HAP-1 (cell line): ENCODE data around the gene EVL.
"Not testable (repeated sequence)": the region's sequence is repeated elsewhere in the genome, so short reads cannot be mapped to it uniquely, and the experiment has no call there.

ENCODE experiments used
- DNase-seq, 2 experiments: peaks; one replicate each; pipeline ENCODE4 v3.0.0-alpha.2; 2016 to 2020; ENCODE audit warnings: low spot score in 2 of 2
- H3K27me3 ChIP-seq: fragments of 250-450 bp; sonication (Bioruptor Pico); 2 replicates; pipeline ENCODE4 v1.5.1; 2020; ENCODE audit warnings: low read depth, mild to moderate bottlenecking, moderate library complexity
- H3K36me3 ChIP-seq: fragments of 250-450 bp; sonication (Bioruptor Pico); replicated peaks from 2 replicates; pipeline ENCODE4 v1.5.1; 2020; ENCODE audit warnings: mild to moderate bottlenecking
- H3K4me1 ChIP-seq: fragments of 250-450 bp; sonication (Bioruptor Pico); 2 replicates; pipeline ENCODE4 v1.5.1; 2020; ENCODE audit warnings: mild to moderate bottlenecking
- H3K4me3 ChIP-seq: fragments of 250-450 bp; sonication (Bioruptor Pico); 2 replicates; pipeline ENCODE4 v1.5.1; 2020; ENCODE audit warnings: mild to moderate bottlenecking, moderate library complexity
- H3K9me3 ChIP-seq: fragments of 250-450 bp; sonication (Bioruptor Pico); 2 replicates; pipeline ENCODE4 v1.5.1; 2020; ENCODE audit warnings: mild to moderate bottlenecking, moderate library complexity
- in situ Hi-C: fragments of 300-500 bp; cut with MboI; formaldehyde crosslinking; loops from 3 replicates; pipeline ENCODE4 v1.14.3; 2020; ENCODE audit warnings: low sequenced_read_pairs, inconsistent platforms, mixed read lengths

The EVL gene

DNA sequence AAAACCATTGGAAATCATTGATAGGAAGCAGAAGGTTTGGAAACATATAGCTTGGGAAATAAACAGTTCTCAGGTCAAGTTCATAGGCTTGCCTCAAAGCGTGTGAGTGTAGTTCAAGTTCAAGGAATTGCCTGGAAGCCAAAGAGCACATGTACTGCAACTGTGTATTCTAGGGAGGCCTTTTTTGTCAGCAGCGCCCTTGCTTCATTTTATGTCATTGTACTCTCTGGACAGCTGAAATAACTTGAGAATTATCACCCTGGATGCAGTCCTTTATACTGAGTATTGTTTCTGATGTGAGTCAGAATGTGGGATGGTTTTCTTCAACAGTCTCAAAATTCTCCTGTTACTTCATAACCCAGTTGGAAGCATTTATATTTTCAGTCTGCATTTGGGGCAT lies 16.0 kb upstream of the EVL start:
- H3K4me1 ChIP-seq = no peaks in the 10 kb centered on the region
- no peaks in the 10 kb centered on the region for H3K36me3 ChIP-seq
- no peak overlapping the region for H3K4me3 ChIP-seq
- H3K9me3 ChIP-seq = no peaks in the 10 kb centered on the region
- no peaks in the 10 kb centered on the region for H3K27me3 ChIP-seq
- DNase-seq = no peak
- in situ Hi-C loops = no loop called here

DNA sequence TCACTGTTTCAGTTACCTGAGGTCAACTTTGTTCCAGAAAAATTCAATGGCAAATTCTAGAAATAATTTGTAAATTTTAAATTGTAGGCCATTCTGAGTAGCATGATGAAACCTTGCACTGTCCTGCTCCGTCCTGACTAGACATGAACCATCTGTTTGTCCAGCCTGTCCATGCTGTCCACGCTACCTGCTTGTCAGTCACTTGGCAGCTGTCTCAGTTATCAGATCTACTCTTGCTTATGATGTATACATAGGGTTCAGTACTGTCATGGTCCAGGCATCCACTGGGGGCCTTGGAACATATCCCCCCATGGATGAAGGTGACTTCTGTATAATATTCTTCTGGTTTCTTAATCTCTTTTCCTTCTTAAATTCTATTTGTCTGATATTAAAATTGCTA lies 14.1 kb upstream of the EVL start:
- no peak overlapping the region for H3K4me3 ChIP-seq
- H3K36me3 ChIP-seq = no peaks in the 10 kb centered on the region
- no peak for DNase-seq
- no peaks in the 10 kb centered on the region for H3K4me1 ChIP-seq
- no peaks in the 10 kb centered on the region for H3K27me3 ChIP-seq
- in situ Hi-C loops = no loop called here
- H3K9me3 ChIP-seq = no peaks in the 10 kb centered on the region

DNA sequence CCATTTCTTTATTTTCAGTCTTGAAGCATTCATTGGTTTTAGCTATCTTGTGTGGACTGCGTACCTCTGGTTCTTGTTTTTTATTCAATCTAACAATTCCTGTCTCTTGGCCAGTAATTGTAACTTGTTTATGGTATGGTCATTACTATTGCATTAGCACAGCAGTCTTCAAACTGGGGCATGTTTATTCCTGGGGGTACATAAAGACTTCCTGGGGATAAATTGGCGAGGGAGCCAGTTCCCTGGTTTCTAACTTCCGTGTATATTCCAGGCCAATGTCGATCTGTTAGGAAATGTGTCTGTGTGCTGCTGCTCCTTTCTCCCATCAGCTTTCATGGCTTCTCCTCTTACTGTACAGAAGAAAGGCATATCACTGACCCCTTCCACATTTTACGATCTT lies 13.7 kb upstream of the EVL start:
- in situ Hi-C loops = no loop called here
- Histone ChIP-seq H3K36me3 (no peaks in the 10 kb centered on the region), H3K4me3 (no peak overlapping the region), H3K27me3 (no peaks in the 10 kb centered on the region), H3K9me3 (no peaks in the 10 kb centered on the region), H3K4me1 (no peaks in the 10 kb centered on the region)
- DNase-seq = no peak

DNA sequence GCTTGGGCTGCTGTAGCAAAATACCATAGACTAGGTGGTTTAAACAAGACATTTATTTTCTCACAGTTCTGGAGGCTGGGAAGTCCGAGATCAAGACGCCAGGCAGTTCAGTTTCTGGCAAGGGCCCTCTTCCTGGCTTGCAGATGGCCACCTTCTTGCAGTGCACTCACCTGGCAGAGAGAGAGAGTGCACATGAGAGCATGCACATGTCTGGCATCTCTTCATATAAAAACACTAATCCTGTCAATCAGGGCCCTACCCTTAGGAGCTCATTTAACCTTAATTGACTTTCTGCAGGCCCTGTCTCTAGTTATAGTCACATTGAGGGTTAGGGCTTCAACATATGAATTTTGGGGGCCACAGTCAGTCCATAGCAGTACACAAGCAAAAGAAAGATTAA lies 12.4 kb upstream of the EVL start:
- no peaks in the 10 kb centered on the region for H3K36me3 ChIP-seq
- in situ Hi-C loops = no loop called here
- no peak for DNase-seq
- H3K9me3 ChIP-seq = no peaks in the 10 kb centered on the region
- no peaks in the 10 kb centered on the region for H3K27me3 ChIP-seq
- no peaks in the 10 kb centered on the region for H3K4me1 ChIP-seq
- no peak overlapping the region for H3K4me3 ChIP-seq

DNA sequence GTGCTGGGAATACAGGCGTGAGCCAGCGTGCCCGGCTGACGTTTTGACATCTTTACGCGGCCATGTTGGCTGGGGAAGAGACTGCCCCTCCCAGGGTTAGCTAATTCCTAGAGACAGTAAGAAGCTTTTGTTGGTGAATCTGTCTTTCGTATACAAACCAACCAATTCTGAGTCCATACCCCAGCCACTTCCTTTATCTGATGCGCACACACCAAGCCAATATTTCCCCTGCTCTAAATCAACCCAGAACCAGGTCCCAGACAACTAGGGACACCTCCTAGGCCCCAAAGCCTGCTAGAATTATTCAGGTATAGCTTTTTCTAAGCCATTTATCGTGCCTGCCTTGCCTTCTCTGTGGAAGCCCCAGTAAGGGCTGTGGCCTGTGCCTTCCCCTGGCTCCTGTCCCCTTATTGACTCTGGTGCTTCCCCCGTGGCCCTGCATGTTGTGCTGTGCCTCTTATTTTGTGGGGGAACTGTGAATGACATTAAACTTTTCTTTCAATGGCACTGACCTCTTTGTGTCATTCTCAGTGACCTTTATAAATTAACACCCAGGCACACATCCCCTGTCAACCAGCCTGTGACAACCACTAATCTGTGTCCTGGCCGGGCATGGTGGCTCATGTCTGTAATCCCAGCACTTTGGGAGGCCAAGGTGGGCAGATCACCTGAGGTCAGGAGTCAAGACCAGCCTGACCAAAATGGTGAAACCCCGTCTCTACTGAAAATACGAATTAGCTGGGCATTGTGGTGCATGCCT lies 10.7 kb upstream of the EVL start:
- Histone ChIP-seq H3K9me3 (no peaks in the 10 kb centered on the region), H3K27me3 (no peaks in the 10 kb centered on the region), H3K4me3 (no peak overlapping the region), H3K36me3 (no peaks in the 10 kb centered on the region), H3K4me1 (no peaks in the 10 kb centered on the region)
- no peak for DNase-seq
- in situ Hi-C loops = no loop called here

DNA sequence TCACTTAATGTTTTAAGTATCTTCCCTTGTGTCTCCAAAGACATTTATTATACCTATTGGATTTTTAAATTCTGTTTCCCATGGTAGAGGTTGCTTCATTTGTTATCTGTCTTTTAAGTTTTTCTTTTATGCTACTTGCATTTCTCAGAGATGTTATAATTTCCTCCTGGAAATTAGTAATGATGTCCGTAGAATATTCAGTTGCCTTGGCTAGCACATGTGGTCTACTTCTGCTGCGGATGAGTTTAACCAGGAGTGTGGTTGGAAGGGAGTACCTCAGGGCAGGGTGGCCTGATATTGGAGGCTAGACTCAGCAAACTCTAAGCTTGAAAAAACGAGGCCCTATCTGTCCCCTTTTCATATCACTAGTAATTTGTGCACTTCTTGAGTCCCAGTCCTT lies 8.8 kb upstream of the EVL start:
- Histone ChIP-seq H3K4me3 (no peak overlapping the region), H3K27me3 (no peaks in the 10 kb centered on the region), H3K4me1 (no peaks in the 10 kb centered on the region), H3K9me3 (no peaks in the 10 kb centered on the region), H3K36me3 (no peaks in the 10 kb centered on the region)
- in situ Hi-C loops = no loop called here
- no peak for DNase-seq

DNA sequence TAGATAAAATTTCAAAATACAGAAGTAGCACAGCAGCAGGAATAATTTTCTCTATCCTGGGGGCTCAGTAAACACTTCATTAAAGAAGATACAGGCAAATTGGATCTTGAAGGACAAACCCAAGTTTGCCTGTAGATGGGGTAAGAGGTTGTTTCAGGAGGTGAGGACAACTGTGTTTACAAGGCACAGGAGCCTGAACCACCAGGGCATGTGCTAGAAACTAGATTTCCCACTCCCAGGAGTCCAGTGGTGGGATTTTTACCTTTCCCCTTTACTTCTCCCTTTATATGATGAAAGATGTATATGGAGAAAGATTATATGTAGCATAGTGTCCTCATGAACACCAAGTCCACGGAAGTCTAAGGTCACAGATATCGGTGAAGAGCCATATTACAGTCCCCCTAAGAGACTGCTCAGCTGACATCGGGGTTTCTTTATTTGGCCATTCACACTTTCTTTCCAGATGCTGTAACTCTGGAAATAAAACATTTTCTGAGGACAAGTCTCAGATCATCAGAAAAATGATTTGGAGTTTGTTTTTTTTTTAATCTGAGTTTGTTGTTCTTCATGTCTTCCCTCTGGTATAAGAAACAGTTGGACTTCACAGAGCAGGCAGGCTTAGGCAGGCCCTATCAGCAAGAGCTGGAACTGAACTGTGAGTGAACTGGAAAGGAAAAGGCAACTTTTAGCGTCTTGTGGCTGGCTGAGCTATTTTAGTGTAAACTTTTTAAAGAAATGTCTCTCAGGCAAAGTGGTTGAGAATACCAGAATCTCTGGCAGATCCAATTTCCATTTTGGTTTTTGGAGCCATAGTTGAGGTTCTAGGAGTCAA lies 8.0 kb upstream of the EVL start:
- no peaks in the 10 kb centered on the region for H3K36me3 ChIP-seq
- H3K27me3 ChIP-seq = no peaks in the 10 kb centered on the region
- no peaks in the 10 kb centered on the region for H3K9me3 ChIP-seq
- no peak for DNase-seq
- in situ Hi-C loops = no loop called here
- no peaks in the 10 kb centered on the region for H3K4me1 ChIP-seq
- no peak overlapping the region for H3K4me3 ChIP-seq

DNA sequence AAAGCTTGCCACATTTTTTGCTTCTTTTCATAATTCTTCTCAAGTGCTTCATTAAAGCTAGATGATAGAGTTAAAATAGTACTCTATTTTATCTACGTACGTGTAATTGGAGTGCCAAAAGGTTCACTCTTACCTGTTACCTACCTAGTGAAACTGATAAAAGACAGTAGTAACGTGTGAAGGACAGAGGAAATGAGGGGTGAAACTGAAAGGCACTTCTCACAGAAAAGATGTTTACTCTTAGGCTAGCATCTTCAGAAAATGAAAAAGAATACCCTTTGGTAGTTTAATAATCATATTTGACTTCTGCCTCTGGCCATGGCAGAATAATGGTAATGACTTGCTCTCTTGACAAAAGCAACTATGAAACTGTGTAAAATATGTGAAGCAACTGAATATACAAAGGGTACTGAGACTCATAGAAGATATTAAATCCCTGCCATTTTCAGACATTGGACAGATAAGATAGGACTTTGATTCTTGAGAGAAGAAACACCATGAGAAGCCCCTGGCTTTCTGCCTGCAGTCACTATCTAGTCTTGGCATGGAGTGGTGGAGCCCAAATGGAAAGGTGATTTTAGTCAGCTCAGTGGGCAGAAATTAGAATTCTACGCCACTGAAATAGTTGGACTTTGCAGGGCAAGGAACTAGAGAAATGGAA lies 6.3 kb upstream of the EVL start:
- no peak overlapping the region for H3K4me3 ChIP-seq
- no peaks in the 10 kb centered on the region for H3K36me3 ChIP-seq
- no peaks in the 10 kb centered on the region for H3K9me3 ChIP-seq
- in situ Hi-C loops = no loop called here
- no peak for DNase-seq
- H3K27me3 ChIP-seq = no peaks in the 10 kb centered on the region
- H3K4me1 ChIP-seq = no peaks in the 10 kb centered on the region

DNA sequence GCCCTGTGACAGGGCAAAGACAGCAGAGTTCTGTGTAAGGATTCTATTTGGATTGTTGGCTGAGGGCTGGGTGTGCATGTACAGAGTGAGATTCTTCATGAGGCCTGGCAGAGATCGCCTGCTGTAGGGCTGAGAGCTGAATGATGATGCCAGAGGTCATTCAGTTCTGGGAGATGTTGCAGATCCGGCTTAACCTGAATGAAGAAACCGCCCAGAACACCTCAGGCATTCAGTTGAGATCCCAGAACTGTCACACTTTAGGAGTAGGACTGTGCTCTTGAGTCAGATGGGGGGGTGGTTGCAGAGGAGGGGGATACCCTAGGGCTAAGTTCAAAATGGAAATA lies 5.8 kb upstream of the EVL start:
- H3K4me3 ChIP-seq = no peak overlapping the region
- H3K36me3 ChIP-seq = no peaks in the 10 kb centered on the region
- no peaks in the 10 kb centered on the region for H3K4me1 ChIP-seq
- DNase-seq = no peak
- no peaks in the 10 kb centered on the region for H3K9me3 ChIP-seq
- no peaks in the 10 kb centered on the region for H3K27me3 ChIP-seq
- in situ Hi-C loops = no loop called here

DNA sequence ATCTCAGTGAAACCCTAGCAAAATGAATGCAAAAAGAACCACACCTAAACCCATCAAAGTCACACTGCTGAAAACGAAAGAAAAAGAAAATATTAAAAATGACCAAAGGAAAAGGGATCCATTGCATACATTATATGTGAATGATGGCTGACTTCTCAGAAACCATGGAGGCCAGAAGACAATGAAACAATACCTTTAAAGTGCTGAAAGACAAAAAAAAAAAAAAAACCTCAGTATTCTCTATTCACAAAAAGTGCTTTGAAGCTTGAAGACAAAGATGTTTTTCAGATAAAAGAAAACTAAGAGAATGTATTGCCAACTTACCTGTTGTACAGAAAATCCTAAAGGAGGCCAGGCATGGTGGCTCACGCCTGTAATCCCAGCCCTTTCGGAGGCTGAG lies 4.5 kb upstream of the EVL start:
- H3K9me3 ChIP-seq = no peaks in the 10 kb centered on the region
- no peak overlapping the region for H3K4me3 ChIP-seq
- H3K27me3 ChIP-seq = no peaks in the 10 kb centered on the region
- DNase-seq = no peak
- H3K4me1 ChIP-seq = no peaks in the 10 kb centered on the region
- in situ Hi-C loops = no loop called here
- no peaks in the 10 kb centered on the region for H3K36me3 ChIP-seq

DNA sequence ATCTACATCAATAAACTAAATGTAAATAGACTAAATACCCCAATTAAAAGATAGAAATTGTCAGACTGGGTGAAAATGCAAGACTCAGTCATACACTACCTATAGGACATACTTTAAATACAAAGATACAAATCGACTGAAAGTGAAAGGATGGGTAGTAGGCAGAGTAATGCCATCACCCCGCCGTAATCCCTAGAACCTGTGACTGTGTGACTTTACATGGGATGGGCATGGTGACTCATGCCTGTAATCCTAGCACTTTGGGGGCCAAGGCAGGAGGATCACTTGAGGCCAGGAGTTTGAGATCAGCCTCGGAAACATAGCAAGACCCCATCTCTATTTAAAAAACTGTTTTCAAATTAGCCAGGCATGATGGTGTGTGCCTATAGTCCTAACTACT lies 2.6 kb upstream of the EVL start:
- no peak overlapping the region for H3K4me3 ChIP-seq
- H3K27me3 ChIP-seq = no peaks in the 10 kb centered on the region
- no peak for DNase-seq
- H3K36me3 ChIP-seq = no peaks in the 10 kb centered on the region
- no peaks in the 10 kb centered on the region for H3K9me3 ChIP-seq
- in situ Hi-C loops = no loop called here
- no peaks in the 10 kb centered on the region for H3K4me1 ChIP-seq

DNA sequence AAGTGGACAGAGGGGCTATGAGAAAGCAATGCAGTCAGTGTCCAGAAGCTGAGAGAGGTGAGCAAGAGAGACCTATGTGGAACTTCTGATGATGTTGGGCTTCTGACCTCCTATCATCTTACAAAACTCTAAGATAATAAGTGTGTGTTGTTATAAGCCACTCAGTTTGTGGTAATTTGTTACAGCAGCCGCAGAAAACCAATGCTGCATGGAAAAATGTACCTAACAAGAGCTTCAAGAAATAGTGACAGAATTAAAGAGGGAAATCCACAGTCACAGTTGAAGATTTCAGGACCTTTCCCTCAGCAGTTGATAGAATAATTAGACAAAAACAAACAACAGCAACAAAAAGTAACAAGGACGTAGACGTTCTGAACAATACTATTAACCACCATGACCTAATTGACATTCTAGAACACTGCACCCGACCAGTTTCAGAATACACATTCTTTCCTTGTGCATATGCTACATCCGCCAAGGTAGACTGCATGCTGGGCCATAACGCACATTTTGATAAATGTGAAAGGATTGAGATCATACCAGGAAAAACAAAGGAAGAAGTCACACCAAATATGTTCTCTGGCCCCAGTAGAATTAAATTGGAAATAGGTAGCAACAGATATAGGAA lies 1.8 kb upstream of the EVL start:
- Histone ChIP-seq H3K9me3 (no peaks in the 10 kb centered on the region), H3K4me3 (no peak overlapping the region), H3K4me1 (no peaks in the 10 kb centered on the region), H3K27me3 (no peaks in the 10 kb centered on the region), H3K36me3 (no peaks in the 10 kb centered on the region)
- DNase-seq = no peak
- in situ Hi-C loops = no loop called here

DNA sequence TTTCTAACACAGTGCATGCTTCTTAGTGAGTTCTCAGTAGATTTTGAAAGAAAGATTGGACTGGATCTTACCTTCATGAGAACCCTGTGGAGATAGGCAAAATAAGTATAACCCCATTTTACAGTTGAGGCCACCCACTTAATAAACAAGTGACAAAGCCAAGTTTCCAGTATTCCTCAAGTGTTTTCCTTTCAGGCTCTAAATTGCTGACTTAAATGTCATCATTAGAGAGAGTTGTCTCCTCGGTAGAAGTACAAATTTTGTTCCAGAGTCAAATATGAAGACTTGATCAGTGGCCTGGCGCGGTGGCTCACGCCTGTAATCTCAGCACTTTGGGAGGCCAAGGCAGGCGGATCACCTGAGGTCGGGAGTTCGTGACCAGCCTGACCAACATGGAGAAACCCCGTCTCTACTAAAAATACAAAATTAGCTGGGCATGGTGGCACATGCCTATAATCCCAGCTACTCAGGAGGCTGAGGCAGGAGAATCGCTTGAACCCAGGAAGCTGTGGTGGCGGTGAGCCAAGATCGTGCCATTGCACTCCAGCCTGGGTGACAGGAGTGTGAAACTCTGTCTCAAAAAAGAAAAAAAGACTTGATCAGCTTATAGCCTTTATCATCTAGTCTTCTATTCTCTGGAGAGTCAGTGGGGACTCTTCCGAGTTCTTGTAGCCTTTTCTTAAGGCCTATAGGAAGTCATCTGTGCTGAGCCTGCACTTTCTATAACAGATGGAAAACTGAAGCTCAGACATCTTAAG lies 708 bp upstream of the EVL start:
- in situ Hi-C loops, H3K4me3 ChIP-seq, H3K9me3 ChIP-seq: not testable (repeated sequence)

More for the DNA sequence above, 708 bp upstream of the EVL start:
- not testable (repeated sequence) for H3K27me3 ChIP-seq, H3K36me3 ChIP-seq, DNase-seq, H3K4me1 ChIP-seq
